HepG2 (cell line): ENCODE measurements around the gene RBCK1. TPM values are rescaled to one million over a fixed set of nuclear protein-coding genes. Genes with fewer than 3 reads are reported as not detected.

ENCODE experiments used
- ADNP ChIP-seq: sonication (generic); formaldehyde crosslinking; IDR thresholded peaks from 2 replicates; pipeline ENCODE4 v1.4.0; 2020; ENCODE audit warnings: missing genetic modification reagents
- ATF1 ChIP-seq: IDR thresholded peaks from 2 replicates; pipeline ENCODE4 v1.6.1; 2016; ENCODE audit warnings: mild to moderate bottlenecking, control low read depth
- CAMTA2 ChIP-seq: sonication (generic); formaldehyde crosslinking; IDR thresholded peaks from 2 replicates; pipeline ENCODE4 v1.4.0; 2020; ENCODE audit warnings: mild to moderate bottlenecking, missing genetic modification reagents, borderline replicate concordance
- CBX2 ChIP-seq, 2 experiments: fragments of 200-600 bp in 1 of 2; sonication (generic); formaldehyde crosslinking in 1 of 2; IDR thresholded peaks; 2 replicates each; pipeline versions ENCODE4 v1.7.0 to v1.8.1; 2018 to 2022; ENCODE audit warnings: low read depth in 2 of 2, low read length in 1 of 2, mild to moderate bottlenecking in 1 of 2, missing genetic modification reagents in 1 of 2
- GABPA ChIP-seq, 2 experiments: IDR thresholded peaks; 2 replicates each; pipeline ENCODE4 v1.6.1; 2011 to 2016; ENCODE audit warnings: low read depth in 2 of 2, low read length in 1 of 2, missing biosample characterization in 1 of 2, missing genetic modification characterization in 1 of 2
- KAT2B ChIP-seq: fragments of 150-350 bp; IDR thresholded peaks from 2 replicates; pipeline ENCODE4 v1.6.1; 2014; ENCODE audit warnings: low read depth, low read length, borderline replicate concordance
- NFE2L1 ChIP-seq: sonication (generic); formaldehyde crosslinking; IDR thresholded peaks from 2 replicates; pipeline ENCODE4 v1.4.0; 2020; ENCODE audit warnings: missing genetic modification reagents, mild to moderate bottlenecking, borderline replicate concordance
- NONO ChIP-seq, 2 experiments: fragments of 450-650 bp in 1 of 2; sonication (generic) in 1 of 2; formaldehyde crosslinking in 1 of 2; IDR thresholded peaks in 1 of 2; conservative IDR thresholded peaks in 1 of 2; 2 replicates each; pipeline versions ENCODE4 v1.6.1 to v1.8.0; 2017 to 2022; ENCODE audit warnings: mild to moderate bottlenecking in 1 of 2, missing genetic modification reagents in 1 of 2, moderate library complexity in 1 of 2
- SOX5 ChIP-seq: IDR thresholded peaks from 2 replicates; pipeline ENCODE4 v1.6.1; 2016; ENCODE audit warnings: borderline replicate concordance
- SP4 ChIP-seq: sonication (generic); formaldehyde crosslinking; IDR thresholded peaks from 2 replicates; pipeline ENCODE4 v1.8.1; 2023; ENCODE audit warnings: mild to moderate bottlenecking, missing genetic modification reagents
- ZFX ChIP-seq: sonication (generic); formaldehyde crosslinking; IDR thresholded peaks from 2 replicates; pipeline ENCODE4 v1.4.0; 2020; ENCODE audit warnings: mild to moderate bottlenecking, low read depth, missing genetic modification reagents, moderate library complexity
- ZNF251 ChIP-seq: sonication (generic); formaldehyde crosslinking; IDR thresholded peaks from 2 replicates; pipeline ENCODE4 v1.9.0; 2021; ENCODE audit warnings: mild to moderate bottlenecking, missing genetic modification reagents
- ZNF558 ChIP-seq: sonication (generic); formaldehyde crosslinking; IDR thresholded peaks from 2 replicates; pipeline ENCODE4 v1.9.0; 2022; ENCODE audit warnings: mild to moderate bottlenecking, missing genetic modification reagents, borderline replicate concordance
- ZNF746 ChIP-seq: sonication (generic); formaldehyde crosslinking; IDR thresholded peaks from 2 replicates; pipeline ENCODE4 v1.8.0; 2022; ENCODE audit warnings: mild to moderate bottlenecking, missing genetic modification reagents
- ZSCAN9 ChIP-seq: IDR thresholded peaks from 2 replicates; pipeline ENCODE4 v1.6.1; 2016; ENCODE audit warnings: borderline replicate concordance
- polyA plus RNA-seq, 8 experiments: library from polyadenylated mRNA; depleted of rRNA in 3 of 8; stranded (reverse) in 7 of 8; unstranded in 1 of 8; fragments of >200 nt; fragmentation: Illumina TruSeq in 4 of 8; extraction: Trizol in 4 of 8; gene quantifications; 2 replicates each; pipeline versions ENCODE4 v1.2.1 to v1.2.3, GENCODE V29; 2011 to 2016; ENCODE audit warnings: low read depth in 4 of 8, missing spikeins in 1 of 8, mixed read lengths in 1 of 8; ENCODE audit not compliant: insufficient read depth in 1 of 8
- total RNA-seq, 5 experiments: library from RNA; depleted of rRNA; stranded (reverse); fragments of >200 nt; fragmentation: Illumina TruSeq; extraction: Trizol; gene quantifications; 2 replicates each; pipeline ENCODE4 v1.2.3, GENCODE V29; 2016; ENCODE audit warnings: low read depth in 1 of 5
- TF ChIP-seq, protein P1 (sequence below), 2 experiments: sonication (generic) in 1 of 2; formaldehyde crosslinking in 1 of 2; IDR thresholded peaks; 2 replicates each; pipeline versions ENCODE4 v1.6.1 to v1.9.0; 2014 to 2022; ENCODE audit warnings: antibody characterized with exemption in 1 of 2, borderline replicate concordance in 1 of 2, inconsistent platforms in 1 of 2, low read depth in 1 of 2, missing genetic modification reagents in 1 of 2
- TF ChIP-seq, protein P2 (sequence below): sonication (generic); formaldehyde crosslinking; IDR thresholded peaks from 2 replicates; pipeline ENCODE4 v1.8.0; 2022; ENCODE audit warnings: mild to moderate bottlenecking, missing genetic modification reagents, borderline replicate concordance
- TF ChIP-seq, protein P3 (sequence below): sonication (generic); formaldehyde crosslinking; IDR thresholded peaks from 2 replicates; pipeline ENCODE4 v1.5.0; 2020; ENCODE audit warnings: missing genetic modification reagents

The RBCK1 gene
- total and polyA plus RNA-seq, 2 of the 13 experiments (the other 11 are each of a cell fraction or from before 2014, with no cell fraction given) = 149 to 215 TPM

GRCh38 chr20:431012-431904 lies 23.2 kb downstream of the RBCK1 start (continued):
- TF ChIP-seq, protein P1, sequence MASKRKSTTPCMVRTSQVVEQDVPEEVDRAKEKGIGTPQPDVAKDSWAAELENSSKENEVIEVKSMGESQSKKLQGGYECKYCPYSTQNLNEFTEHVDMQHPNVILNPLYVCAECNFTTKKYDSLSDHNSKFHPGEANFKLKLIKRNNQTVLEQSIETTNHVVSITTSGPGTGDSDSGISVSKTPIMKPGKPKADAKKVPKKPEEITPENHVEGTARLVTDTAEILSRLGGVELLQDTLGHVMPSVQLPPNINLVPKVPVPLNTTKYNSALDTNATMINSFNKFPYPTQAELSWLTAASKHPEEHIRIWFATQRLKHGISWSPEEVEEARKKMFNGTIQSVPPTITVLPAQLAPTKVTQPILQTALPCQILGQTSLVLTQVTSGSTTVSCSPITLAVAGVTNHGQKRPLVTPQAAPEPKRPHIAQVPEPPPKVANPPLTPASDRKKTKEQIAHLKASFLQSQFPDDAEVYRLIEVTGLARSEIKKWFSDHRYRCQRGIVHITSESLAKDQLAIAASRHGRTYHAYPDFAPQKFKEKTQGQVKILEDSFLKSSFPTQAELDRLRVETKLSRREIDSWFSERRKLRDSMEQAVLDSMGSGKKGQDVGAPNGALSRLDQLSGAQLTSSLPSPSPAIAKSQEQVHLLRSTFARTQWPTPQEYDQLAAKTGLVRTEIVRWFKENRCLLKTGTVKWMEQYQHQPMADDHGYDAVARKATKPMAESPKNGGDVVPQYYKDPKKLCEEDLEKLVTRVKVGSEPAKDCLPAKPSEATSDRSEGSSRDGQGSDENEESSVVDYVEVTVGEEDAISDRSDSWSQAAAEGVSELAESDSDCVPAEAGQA (IDR thresholded peaks at IDR 0.05; ENCODE audit: low read depth) = 0 out of 2 replicates have a peak, but pooled peaks have one; percentile 38
- TF ChIP-seq, protein P1 (CRISPR knock-in tag; IDR thresholded peaks at IDR 0.05; ENCODE audit: borderline replicate concordance) = no peak
- TF ChIP-seq ZFX (CRISPR knock-in tag) (peak; percentile 97), SOX5 (CRISPR knock-in tag) (peak; percentile 74; the same call in 1 of the 2 replicates), NONO (IDR thresholded peaks at IDR 0.05) (no peak), NONO (CRISPR knock-in tag; conservative IDR thresholded peaks at IDR 0.05) (peak; percentile 95), ZNF251 (no peak), ZNF558 (CRISPR knock-in tag) (no peak), NFE2L1 (CRISPR knock-in tag) (no peak; the same call in 1 of the 2 replicates), ADNP (no peak), SP4 (peak; percentile 78; the same call in 1 of the 2 replicates), KAT2B (no peak), ATF1 (CRISPR knock-in tag) (no peak; the same call in 1 of the 2 replicates), ZNF746 (CRISPR knock-in tag) (0 out of 2 replicates have a peak, but pooled peaks have one; percentile 64), GABPA (IDR thresholded peaks at IDR 0.05; ENCODE audit: low read depth, low read length) (no peak), GABPA (CRISPR knock-in tag; IDR thresholded peaks at IDR 0.05; ENCODE audit: low read depth) (no peak; the same call in 1 of the 2 replicates), ZSCAN9 (peak; percentile 90), CAMTA2 (CRISPR knock-in tag) (no peak; the same call in 1 of the 2 replicates), CBX2 (IDR thresholded peaks at IDR 0.05; ENCODE audit: low read depth, low read length) (no peak), CBX2 (CRISPR knock-in tag; IDR thresholded peaks at IDR 0.05; ENCODE audit: low read depth) (no peak; the same call in 1 of the 2 replicates)
- TF ChIP-seq, protein P2, sequence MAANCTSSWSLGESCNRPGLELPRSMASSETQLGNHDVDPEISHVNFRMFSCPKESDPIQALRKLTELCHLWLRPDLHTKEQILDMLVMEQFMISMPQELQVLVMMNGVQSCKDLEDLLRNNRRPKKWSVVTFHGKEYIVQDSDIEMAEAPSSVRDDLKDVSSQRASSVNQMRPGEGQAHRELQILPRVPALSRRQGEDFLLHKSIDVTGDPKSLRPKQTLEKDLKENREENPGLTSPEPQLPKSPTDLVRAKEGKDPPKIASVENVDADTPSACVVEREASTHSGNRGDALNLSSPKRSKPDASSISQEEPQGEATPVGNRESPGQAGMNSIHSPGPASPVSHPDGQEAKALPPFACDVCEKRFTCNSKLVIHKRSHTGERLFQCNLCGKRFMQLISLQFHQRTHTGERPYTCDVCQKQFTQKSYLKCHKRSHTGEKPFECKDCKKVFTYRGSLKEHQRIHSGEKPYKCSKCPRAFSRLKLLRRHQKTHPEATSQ (CRISPR knock-in tag) = no peak
- TF ChIP-seq, protein P3, sequence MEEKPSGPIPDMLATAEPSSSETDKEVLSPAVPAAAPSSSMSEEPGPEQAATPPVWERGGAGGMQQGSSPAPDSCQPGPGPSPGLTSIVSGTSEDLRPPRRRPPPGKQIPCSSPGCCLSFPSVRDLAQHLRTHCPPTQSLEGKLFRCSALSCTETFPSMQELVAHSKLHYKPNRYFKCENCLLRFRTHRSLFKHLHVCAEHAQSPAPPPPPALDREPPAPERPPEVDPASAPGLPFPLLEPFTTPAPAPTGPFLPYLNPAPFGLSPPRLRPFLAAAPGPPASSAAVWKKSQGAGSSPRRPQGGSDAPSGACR (CRISPR knock-in tag) = peak; percentile 85; the same call in 1 of the 2 replicates
